ENCODE data around the gene SLC35F1. TPM values are rescaled to one million over a fixed set of nuclear protein-coding genes. Genes with fewer than 3 reads are reported as not detected.

SLC35F1 gene
- total and polyA plus RNA-seq, 2 experiments from 2014 or later = 0.04 to 0.43 TPM

DNA sequence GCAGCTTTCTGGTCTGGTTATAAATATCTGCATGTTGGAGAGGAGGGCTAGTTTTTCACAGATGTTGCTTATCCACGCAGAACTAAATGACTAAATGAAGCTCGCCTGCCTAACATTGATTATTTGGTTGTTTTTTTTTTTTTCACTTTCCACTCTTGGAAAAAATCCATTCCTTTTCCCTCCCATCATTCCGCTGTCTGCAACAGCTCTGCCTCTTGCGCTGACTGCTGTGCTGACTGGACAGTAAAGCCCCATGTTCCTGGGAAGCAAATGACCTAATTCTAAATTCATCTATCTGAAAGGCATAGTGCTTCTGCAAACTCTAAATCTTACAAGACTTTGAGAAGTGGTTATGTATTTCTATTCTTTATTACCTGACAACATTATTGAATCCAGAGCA, 385.5 kb downstream of the SLC35F1 start:
- H3K9me3 ChIP-seq (ENCODE audit: low read depth) = no peaks in the 10 kb centered on the region
- no peaks in the 10 kb centered on the region for H4K20me1 ChIP-seq (ENCODE audit: insufficient read depth, poor library complexity, severe bottlenecking)
- WGBS (ENCODE audit: low lambda C conversion rate, missing lambda C conversion rate) = 83% methylated on average over 4 of the region's 4 CpGs
- H3K4me1 ChIP-seq (ENCODE audit: insufficient read depth) = no peaks in the 10 kb centered on the region
- H3K27ac ChIP-seq = no peak overlapping the region
- H3K4me3 ChIP-seq = no peak overlapping the region
- no peak overlapping the region for H2AFZ ChIP-seq
- H3K36me3 ChIP-seq (replicated peaks; ENCODE audit: insufficient read depth, low read depth) = no peaks in the 10 kb centered on the region
- H3K9me2 ChIP-seq (replicated peaks; ENCODE audit: insufficient read depth) = no peaks in the 10 kb centered on the region
- DNase-seq (ENCODE audit: low spot score) = no peak
- no peaks in the 10 kb centered on the region for H3K79me2 ChIP-seq
- H3K4me2 ChIP-seq = no peak overlapping the region
- no peaks in the 10 kb centered on the region for H3K27me3 ChIP-seq
- no peak for TF ChIP-seq EZH2 (IDR thresholded peaks at IDR 0.05; ENCODE audit: borderline replicate concordance)

DNA sequence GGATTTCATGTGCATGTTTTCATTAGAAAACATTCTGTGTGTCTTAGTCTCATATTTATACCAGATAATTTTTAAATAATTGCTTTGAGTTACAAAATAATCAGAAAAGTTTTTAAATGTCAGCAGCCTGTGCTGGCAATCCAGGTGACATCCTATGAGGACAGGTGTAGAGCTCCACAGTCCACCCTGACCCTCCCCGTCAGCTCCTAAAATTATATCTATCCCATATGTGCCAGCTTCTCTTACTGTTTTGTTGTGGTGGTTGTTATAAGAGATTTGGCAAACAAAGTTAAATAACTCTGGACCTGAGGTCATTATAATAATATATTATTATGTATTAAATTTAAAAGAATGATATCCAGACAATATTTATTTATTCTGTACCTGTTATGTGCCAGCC, 387.8 kb downstream of the SLC35F1 start:
- Histone ChIP-seq H3K36me3 (replicated peaks; ENCODE audit: insufficient read depth, low read depth) (no peaks in the 10 kb centered on the region), H3K9me2 (replicated peaks; ENCODE audit: insufficient read depth) (no peaks in the 10 kb centered on the region), H3K4me1 (ENCODE audit: insufficient read depth) (peaks cover 15% of the 10 kb centered on the region), H3K27me3 (no peaks in the 10 kb centered on the region), H2AFZ (no peak overlapping the region), H3K27ac (no peak overlapping the region), H3K4me3 (no peak overlapping the region), H3K9me3 (ENCODE audit: low read depth) (no peaks in the 10 kb centered on the region), H3K79me2 (no peaks in the 10 kb centered on the region), H3K4me2 (no peak overlapping the region), H4K20me1 (ENCODE audit: insufficient read depth, poor library complexity, severe bottlenecking) (no peaks in the 10 kb centered on the region)
- no peak for TF ChIP-seq EZH2phosphoT487 (IDR thresholded peaks at IDR 0.05; ENCODE audit: low read depth, severe bottlenecking, unreplicated experiment)
- no peak for TF ChIP-seq CTCF (IDR thresholded peaks at IDR 0.05; ENCODE audit: poor library complexity)
- no peak for TF ChIP-seq EZH2 (IDR thresholded peaks at IDR 0.05; ENCODE audit: borderline replicate concordance)
- no peak for DNase-seq (ENCODE audit: low spot score)
- WGBS (ENCODE audit: low lambda C conversion rate, missing lambda C conversion rate) = 76% methylated on average over 1 of the region's 1 CpG

- no peak for DNase-seq (ENCODE audit: low spot score)
- H3K4me2 ChIP-seq = no peak overlapping the region
- no peak overlapping the region for H3K27ac ChIP-seq
- TF ChIP-seq EZH2 (IDR thresholded peaks at IDR 0.05; ENCODE audit: borderline replicate concordance) (no peak), EZH2phosphoT487 (IDR thresholded peaks at IDR 0.05; ENCODE audit: low read depth, severe bottlenecking, unreplicated experiment) (no peak), CTCF (IDR thresholded peaks at IDR 0.05; ENCODE audit: poor library complexity) (no peak)
- H2AFZ ChIP-seq = no peak overlapping the region
- H3K36me3 ChIP-seq (replicated peaks; ENCODE audit: insufficient read depth, low read depth) = no peaks in the 10 kb centered on the region
- no peaks in the 10 kb centered on the region for H3K79me2 ChIP-seq
- H4K20me1 ChIP-seq (ENCODE audit: insufficient read depth, poor library complexity, severe bottlenecking) = no peaks in the 10 kb centered on the region
- H3K27me3 ChIP-seq = no peaks in the 10 kb centered on the region
- no peak overlapping the region for H3K4me3 ChIP-seq
- H3K9me2 ChIP-seq (replicated peaks; ENCODE audit: insufficient read depth) = no peaks in the 10 kb centered on the region
- H3K4me1 ChIP-seq (ENCODE audit: insufficient read depth) = peaks cover 15% of the 10 kb centered on the region
- H3K9me3 ChIP-seq (ENCODE audit: low read depth) = no peaks in the 10 kb centered on the region
These were observed 388.3 kb downstream of the SLC35F1 start for GRCh38 chr6:118295336-118295735.

GRCh38 chr6:118296129-118296901, 389.3 kb downstream of the SLC35F1 start:
- TF ChIP-seq EZH2phosphoT487 (IDR thresholded peaks at IDR 0.05; ENCODE audit: low read depth, severe bottlenecking, unreplicated experiment) (no peak), CTCF (IDR thresholded peaks at IDR 0.05; ENCODE audit: poor library complexity) (no peak), EZH2 (IDR thresholded peaks at IDR 0.05; ENCODE audit: borderline replicate concordance) (no peak)
- Histone ChIP-seq H3K4me2 (no peak overlapping the region), H3K9me3 (ENCODE audit: low read depth) (no peaks in the 10 kb centered on the region), H3K4me3 (no peak overlapping the region), H3K79me2 (no peaks in the 10 kb centered on the region), H3K9me2 (replicated peaks; ENCODE audit: insufficient read depth) (no peaks in the 10 kb centered on the region), H2AFZ (no peak overlapping the region), H3K27me3 (no peaks in the 10 kb centered on the region), H3K4me1 (ENCODE audit: insufficient read depth) (peaks cover 15% of the 10 kb centered on the region), H3K27ac (no peak overlapping the region), H3K36me3 (replicated peaks; ENCODE audit: insufficient read depth, low read depth) (no peaks in the 10 kb centered on the region), H4K20me1 (ENCODE audit: insufficient read depth, poor library complexity, severe bottlenecking) (no peaks in the 10 kb centered on the region)
- no peak for DNase-seq (ENCODE audit: low spot score)
- WGBS (ENCODE audit: low lambda C conversion rate, missing lambda C conversion rate) = 74% methylated on average over 5 of the region's 5 CpGs

All from hepatocyte (in vitro differentiated cells).